GM21526 (cell line): ENCODE measurements around the gene TJP3.

ENCODE experiments used
- ATAC-seq: cut with Tn5 transposase; IDR thresholded peaks from one replicate; pipeline ENCODE4 v1.9.1; 2021; ENCODE audit warnings: moderate library complexity; ENCODE audit not compliant: unreplicated experiment, low FRiP score

TJP3 gene

GRCh38 chr19:3671680-3672574 is 36.3 kb upstream of the TJP3 start:
- no peak for ATAC-seq

- ATAC-seq = no peak
Measured at GRCh38 chr19:3672575-3672948, 35.6 kb upstream of the TJP3 start.

GRCh38 chr19:3672993-3673392 is 35.2 kb upstream of the TJP3 start:
- ATAC-seq = no peak

- ATAC-seq = no peak
Measured at GRCh38 chr19:3673506-3674439, 34.4 kb upstream of the TJP3 start.

- ATAC-seq = no peak
Measured at GRCh38 chr19:3674784-3675543, 33.2 kb upstream of the TJP3 start.

GRCh38 chr19:3678188-3678587 is 30.0 kb upstream of the TJP3 start:
- no peak for ATAC-seq

GRCh38 chr19:3679138-3679537 is 29.0 kb upstream of the TJP3 start:
- ATAC-seq = no peak

- no peak for ATAC-seq
Measured at GRCh38 chr19:3679581-3679980, 28.6 kb upstream of the TJP3 start.

GRCh38 chr19:3680939-3681338 is 27.2 kb upstream of the TJP3 start:
- no peak for ATAC-seq

GRCh38 chr19:3682286-3682685 is 25.9 kb upstream of the TJP3 start:
- ATAC-seq = no peak

- ATAC-seq = no peak
Measured at GRCh38 chr19:3682741-3683404, 25.3 kb upstream of the TJP3 start.

- ATAC-seq = no peak
Measured at GRCh38 chr19:3683405-3684053, 24.7 kb upstream of the TJP3 start.

GRCh38 chr19:3684054-3684816 is 23.9 kb upstream of the TJP3 start:
- ATAC-seq = no peak

- no peak for ATAC-seq
Measured at GRCh38 chr19:3684817-3685410, 23.3 kb upstream of the TJP3 start.

- no peak for ATAC-seq
Measured at GRCh38 chr19:3687393-3687773, 20.8 kb upstream of the TJP3 start.

- no peak for ATAC-seq
Measured at GRCh38 chr19:3687774-3688706, 20.1 kb upstream of the TJP3 start.

- ATAC-seq = no peak
Measured at GRCh38 chr19:3690551-3691371, 17.4 kb upstream of the TJP3 start.
